GM18951 (cell line): Measurements from ENCODE around the gene PSD2.

Experiments used
- POLR2A ChIP-seq: IDR thresholded peaks from 4 replicates; pipeline ENCODE4 v1.6.1; 2011; ENCODE audit warnings: mild to moderate bottlenecking; ENCODE audit not compliant: insufficient read length, insufficient read depth; ENCODE audit errors: extremely low read depth
- in situ Hi-C: fragments of 300-500 bp; cut with MboI; formaldehyde crosslinking; loops from one replicate; pipeline ENCODE4 v1.12.0; 2022; ENCODE audit warnings: low sequenced_read_pairs, mixed read lengths, inconsistent platforms; ENCODE audit not compliant: unreplicated experiment

The PSD2 gene

DNA sequence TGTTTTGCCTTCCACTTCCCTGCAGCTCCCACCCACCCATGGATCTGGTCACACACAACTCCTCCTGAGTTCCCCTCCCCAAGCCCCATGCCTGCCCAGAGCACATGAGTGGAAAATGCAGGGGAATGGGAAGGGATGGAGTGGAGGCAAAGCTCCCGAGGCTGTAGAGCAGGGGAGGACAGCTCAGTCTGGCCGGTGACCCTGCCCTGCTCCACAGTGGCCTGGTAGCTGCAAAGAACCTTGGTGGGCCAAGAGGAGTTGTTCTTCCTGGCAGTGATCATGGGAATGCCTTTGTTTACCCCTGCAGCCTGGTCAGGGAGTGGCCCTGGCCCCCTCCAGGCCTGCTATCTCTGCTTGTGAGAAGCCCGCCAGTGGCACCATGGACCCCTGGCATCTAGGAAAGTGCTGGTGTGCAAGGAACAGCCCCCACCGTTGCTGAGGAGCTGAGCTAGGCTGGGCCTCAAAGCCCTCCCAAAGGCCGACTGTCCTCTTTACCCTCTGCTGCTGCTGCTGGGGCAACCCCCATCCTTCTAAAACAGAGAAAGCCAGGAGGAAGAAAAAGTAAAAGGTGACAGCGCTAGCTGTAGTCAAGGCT lies 60.4 kb downstream of the PSD2 start:
- in situ Hi-C loops: no loop called here
- no peak for TF ChIP-seq POLR2A

DNA sequence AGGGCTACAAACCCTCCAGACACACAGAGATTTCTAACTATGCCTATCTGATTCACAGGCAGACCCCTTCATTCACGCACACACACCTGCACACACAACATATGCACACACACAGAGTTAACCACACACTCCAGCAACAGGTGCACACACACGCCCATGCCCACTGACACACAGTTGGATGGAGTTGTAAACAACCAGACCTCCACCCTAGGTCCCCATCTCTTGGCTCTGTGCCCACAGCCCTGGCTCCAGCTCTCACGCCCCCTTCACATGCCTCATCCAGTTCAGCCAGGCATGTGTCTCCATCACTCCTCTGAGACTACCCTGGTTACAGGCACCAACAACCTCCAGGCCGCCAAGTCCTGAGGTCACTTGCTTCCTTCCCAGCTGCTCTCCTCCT lies 61.1 kb downstream of the PSD2 start:
- in situ Hi-C loops: no loop called here
- no peak for TF ChIP-seq POLR2A

GRCh38 chr5:139859013-139859412 lies 63.4 kb downstream of the PSD2 start:
- in situ Hi-C loops: no loop called here
- no peak for TF ChIP-seq POLR2A

DNA sequence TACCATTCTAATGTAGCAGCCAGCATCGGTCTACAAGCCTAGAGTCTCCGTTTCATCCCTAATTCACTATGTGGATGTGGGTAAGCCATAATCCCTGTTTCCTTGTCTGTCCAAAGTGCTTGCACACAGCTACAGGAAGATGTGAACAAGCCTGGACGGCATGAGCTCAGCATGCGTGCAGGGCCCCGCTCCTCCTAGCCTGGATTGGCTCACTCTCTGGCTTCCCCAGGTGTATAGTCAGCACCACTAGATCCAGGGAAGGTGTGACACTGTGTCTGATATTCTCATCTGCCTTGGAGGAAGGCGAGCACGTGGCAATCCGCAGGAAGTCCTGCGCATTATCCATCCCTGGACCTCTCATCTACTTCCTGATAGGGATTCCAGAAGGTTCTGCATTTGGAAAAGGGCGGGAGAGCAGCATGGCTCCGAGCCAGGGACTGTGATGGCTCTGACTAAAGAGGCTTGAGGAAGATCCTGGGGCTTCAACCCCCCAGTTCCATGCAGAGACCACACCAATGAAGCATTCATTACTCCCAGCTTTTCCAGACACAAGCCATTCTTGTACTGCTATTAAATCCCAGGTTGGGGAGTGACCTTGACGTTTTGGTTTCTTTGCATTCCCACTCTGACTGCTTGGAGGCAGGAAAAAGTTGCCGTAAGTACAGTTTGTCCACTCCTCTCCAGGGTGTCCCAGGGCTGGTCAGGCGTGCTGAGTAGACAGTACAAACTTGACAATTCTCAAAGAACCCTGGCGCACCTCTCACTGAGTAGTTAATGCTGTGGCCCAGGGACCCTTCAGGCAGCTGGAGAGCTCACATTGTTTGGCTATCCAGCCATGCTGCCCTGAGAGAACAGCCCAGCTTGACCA lies 65.6 kb downstream of the PSD2 start:
- TF ChIP-seq POLR2A: no peak
- in situ Hi-C loops: no loop called here

DNA sequence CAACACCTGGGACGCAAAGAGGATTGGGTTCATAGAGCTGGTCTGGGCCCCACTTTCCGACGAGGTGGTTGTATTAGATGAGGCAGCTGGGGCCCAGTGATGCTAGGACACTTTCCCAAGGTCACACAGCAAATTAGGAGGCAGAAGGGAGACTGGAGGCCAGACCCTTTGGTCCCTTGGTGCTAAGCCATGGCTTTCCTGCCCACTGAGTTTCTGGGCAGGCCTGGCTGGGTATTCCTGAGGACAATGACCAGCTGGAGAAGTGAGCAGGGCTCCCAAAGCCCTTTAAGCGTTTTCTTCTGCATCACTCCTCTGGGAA lies 66.2 kb downstream of the PSD2 start:
- TF ChIP-seq POLR2A: no peak
- in situ Hi-C loops: no loop called here

DNA sequence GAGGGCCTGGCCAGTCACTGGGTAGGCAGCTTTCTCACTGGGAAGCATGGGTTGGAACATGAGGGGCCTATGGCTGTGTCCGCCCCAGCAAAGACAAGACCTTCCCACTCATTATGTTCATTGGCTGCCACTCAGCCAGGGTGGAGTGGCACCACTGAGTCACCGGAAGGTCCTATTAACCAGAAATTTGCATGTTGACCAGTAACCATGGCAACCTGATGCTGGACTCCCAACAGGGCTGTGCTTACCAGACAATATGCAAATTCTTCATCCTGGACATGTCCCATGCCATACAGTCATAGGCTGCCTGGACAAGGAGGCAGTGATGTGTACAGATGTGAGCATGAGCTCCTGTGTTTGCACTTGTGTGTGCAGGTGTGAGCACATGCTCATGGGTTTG lies 66.7 kb downstream of the PSD2 start:
- TF ChIP-seq POLR2A: no peak
- in situ Hi-C loops: no loop called here

DNA sequence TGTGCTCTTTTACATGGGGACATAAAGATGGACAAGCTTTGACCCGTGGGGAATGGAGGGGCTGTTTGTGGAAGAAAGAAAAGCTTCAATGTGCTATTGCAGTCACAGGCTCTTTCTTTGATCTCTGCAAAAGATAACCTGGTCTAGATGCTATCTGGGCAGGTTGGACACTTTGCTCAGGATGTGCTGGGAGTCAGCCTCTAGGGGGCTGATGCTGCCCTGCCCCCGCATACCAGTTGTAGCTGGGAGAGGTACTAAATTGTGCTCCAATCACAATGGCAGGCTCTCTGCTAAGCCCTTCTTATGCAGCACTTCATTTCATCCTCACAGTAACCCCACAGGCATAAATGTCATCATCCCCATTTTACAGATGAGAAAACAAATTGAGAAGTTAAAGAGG lies 67.2 kb downstream of the PSD2 start:
- in situ Hi-C loops: no loop called here
- TF ChIP-seq POLR2A: no peak

- no peak for TF ChIP-seq POLR2A
- in situ Hi-C loops: no loop called here
Observed at GRCh38 chr5:139863361-139863760, 67.8 kb downstream of the PSD2 start.

GRCh38 chr5:139863855-139864558 lies 68.4 kb downstream of the PSD2 start:
- in situ Hi-C loops: no loop called here
- no peak for TF ChIP-seq POLR2A

DNA sequence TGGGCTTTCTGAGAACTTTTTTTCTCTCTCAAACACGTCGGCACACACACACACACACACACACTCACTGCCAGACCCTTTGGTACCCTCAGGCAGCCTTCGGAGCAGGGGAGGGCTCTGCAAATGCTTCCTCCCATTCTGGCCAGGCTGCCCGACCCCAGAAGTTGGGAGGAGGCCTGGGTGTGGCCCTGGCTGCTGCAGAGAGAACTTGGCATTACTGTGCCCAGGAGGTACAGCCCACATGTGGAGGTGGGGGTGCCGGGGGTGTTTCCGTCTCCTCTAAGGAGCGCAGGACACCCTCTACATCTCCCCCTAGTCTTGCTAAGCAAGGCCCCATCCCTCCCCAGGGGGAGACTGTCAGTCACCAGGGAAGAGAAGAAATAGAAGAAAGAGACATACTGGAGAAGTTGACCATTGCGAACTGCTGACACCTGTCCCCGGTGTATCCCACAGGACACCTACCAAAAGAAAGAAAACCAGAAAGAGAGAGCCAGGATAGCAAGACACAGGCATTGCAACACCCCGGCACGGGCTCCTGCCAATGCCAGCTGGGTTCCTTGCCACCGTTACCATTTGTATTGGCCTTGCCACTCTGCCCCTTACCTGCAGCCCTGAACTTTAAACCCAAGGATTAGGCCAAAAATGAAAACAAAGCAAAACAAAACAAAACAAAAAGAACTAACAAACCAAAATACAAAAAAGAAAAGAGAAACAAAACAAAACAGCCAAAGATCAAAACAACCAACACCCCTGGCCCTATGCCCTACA lies 69.3 kb downstream of the PSD2 start:
- TF ChIP-seq POLR2A: no peak
- in situ Hi-C loops: no loop called here

- TF ChIP-seq POLR2A: no peak
- in situ Hi-C loops: no loop called here
Observed at GRCh38 chr5:139867109-139867508, 71.5 kb downstream of the PSD2 start.

DNA sequence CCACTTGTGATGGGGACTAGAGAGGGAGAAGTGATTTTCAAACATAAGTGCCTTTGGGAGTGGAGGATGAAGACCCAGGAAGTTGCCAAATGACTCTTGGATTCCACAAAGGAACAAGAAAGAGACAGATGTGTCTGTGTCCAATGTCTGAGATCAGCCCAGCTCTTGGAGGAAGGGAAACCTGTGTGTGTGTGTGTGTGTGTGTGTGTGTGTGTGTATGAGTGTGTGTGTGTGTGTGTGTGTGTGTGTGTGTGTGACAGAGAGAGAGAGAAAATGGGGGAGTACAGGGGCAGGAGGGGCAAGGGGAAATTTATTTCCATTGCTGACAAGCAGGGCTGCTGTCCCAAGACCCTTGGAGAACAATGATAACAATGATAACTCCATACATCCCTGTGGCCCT lies 72.0 kb downstream of the PSD2 start:
- in situ Hi-C loops: no loop called here
- TF ChIP-seq POLR2A: no peak
